ENCODE results near the gene PDXP. TPM values are rescaled to one million over a fixed set of nuclear protein-coding genes. Genes with fewer than 3 reads are reported as not detected.
A peak's percentile ranks its signal among the peaks of the same experiment; 100 is the strongest.
"Not testable (repeated sequence)": the region's sequence is repeated elsewhere in the genome, so short reads cannot be mapped to it uniquely, and the experiment has no call there.

Gene PDXP
- total RNA-seq, 1 donor from 2014 or later = 9.0 TPM

DNA sequence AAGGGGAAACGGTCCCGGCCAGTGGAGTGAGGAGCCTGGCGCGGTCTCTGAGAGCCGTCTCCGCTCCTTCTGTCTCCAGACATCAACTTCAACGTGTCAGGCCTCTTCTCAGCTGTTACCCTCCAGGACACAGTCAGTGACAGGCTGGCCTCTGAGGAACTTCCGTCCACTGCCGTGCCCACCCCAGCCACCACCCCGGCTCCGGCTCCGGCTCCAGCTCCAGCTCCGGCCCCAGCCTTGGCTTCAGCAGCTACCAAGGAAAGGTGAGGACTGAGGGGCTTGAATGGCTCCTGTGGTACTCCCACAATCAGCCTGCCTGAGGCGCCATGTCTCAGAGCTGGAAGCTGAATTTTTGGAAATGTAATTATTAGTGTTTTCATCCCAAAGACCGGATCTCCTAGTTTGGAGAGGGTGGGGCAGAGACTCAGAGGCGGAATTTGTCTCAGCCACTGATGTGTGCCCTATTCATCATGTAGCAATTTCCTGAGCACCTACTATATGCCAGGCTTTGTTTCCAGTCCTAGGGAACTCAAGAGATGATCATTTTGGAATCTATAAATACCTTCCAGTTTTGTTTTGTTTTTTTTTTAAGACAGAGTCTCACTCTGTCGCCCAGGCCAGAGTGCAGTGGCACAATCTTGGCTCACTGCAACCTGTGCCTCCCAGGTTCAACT lies 7.9 kb upstream of the PDXP start:
- no peak for DNase-seq

DNA sequence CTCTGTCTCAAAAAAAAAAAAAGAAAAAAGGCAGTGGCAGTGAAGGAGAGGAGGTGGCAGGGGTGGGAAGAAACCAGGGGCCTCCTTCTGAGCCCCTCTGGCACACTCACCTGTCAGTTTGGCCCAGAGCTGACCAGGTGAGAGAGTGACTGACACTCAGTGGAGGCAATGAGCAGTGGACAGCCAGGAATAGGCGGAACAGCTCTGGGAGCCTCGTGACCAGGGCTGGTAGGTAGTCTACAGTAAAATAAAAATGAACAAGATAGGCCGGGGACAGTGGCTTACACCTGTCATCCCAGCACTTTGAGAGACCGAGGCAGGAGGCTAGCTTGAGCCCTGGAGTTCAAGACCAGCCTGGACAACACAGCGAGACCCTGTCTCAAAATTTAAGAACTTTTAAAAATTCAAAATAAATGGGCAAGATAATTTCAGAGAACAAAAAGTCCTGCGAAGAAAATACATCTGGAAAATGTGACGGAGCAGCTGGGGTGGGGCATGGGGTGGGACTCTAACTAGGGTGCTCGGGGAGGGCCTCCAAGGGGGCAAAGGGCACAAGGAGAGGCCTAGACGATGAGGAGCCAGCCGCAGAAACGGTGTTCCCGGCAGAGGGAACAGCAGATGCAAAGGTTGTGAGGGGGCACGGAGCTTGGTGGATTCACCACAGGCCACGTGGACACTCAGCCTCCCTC lies 3.8 kb upstream of the PDXP start:
- no peak for DNase-seq

DNA sequence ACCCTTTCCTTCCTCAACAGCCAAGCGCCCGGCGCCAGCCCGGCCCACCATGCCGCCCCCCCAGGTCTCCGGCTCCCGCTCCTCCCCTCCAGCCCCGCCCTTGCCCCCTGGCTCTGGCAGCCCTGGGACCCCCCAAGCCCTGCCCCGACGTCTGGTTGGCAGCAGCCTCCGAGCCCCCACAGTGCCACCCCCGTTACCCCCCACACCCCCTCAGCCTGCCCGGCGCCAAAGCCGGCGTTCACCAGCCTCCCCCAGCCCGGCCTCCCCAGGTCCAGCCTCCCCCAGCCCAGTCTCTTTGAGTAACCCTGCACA lies 3.3 kb upstream of the PDXP start:
- DNase-seq = no peak

DNA sequence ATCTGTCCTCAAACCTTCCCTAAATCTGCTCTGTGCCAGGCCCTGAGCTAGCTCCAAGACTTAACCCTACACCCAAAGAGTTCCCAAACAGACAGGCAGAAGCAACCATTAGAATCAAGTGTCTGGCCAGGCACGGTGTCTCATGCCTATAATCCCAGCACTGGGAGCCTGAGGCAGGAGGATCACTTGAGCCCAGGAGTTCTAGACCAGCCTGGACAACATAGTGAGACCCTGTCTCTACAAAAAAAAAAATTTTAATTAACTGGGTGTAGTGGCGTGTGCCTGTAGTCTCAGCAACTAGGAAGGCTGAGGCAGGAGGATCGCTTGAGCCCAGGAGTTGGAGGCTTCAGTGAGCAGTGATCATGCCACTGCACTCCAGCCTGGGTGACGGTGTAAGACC lies 1.9 kb upstream of the PDXP start:
- DNase-seq = not testable (repeated sequence)

DNA sequence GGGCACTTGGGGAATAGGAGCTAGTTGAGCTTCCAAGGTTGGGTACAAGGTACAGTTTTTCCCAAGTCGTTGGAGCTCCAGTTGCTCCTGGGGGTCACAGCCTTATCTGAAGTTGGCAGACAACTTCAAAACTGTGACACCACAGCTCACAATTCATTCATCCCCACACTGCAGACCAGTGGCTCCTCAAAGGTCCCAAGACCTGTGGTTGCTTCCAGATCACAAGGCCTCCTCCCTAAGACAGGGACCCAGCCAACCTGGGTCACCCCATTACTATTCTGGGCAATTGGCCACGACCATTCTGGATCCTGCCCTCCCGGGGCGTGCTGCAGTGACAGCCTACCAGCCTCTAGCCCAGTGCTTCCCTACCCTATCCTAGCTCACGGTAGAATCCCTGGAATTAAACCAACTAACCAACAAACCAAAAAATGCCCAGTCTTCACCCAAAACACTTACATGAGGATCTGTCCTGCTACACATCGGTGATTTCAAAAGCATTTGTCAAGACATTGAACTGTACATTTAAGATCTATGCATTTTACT lies 862 bp upstream of the PDXP start:
- no peak for DNase-seq

DNA sequence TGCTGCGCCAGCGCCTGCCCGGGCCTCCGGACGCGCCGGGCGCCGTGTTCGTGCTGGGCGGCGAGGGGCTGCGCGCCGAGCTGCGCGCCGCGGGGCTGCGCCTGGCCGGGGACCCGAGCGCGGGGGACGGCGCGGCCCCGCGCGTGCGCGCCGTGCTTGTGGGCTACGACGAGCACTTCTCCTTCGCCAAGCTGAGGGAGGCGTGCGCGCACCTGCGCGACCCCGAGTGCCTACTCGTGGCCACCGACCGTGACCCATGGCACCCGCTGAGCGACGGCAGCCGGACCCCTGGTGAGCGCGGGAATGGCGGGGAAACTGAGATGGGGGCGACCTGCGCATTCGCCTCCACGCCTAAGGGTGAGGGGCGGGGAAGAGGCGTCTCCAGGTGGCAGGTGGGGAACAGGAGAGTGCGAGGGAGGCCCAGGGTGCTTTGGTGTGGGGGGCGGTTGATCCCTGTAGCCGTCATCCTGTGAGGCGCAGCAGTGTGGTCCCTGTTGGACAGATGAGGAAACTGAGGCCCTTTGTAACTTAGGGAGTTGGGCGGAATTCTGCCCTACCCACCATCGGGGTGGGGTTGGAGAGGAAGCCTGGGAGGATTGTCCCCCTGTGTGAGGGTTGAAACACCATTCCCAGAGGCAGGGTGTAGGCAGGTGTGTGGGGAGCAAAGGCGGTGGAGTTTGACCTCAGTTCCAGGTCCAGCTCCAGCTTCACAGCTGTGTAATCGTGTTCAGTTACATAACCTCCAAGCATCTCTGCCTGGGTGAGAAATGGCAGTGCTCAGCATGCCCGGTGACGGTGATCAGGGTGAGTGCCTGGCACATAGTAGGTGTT lies 758 bp downstream of the PDXP start:
- DNase-seq = no peak

DNA sequence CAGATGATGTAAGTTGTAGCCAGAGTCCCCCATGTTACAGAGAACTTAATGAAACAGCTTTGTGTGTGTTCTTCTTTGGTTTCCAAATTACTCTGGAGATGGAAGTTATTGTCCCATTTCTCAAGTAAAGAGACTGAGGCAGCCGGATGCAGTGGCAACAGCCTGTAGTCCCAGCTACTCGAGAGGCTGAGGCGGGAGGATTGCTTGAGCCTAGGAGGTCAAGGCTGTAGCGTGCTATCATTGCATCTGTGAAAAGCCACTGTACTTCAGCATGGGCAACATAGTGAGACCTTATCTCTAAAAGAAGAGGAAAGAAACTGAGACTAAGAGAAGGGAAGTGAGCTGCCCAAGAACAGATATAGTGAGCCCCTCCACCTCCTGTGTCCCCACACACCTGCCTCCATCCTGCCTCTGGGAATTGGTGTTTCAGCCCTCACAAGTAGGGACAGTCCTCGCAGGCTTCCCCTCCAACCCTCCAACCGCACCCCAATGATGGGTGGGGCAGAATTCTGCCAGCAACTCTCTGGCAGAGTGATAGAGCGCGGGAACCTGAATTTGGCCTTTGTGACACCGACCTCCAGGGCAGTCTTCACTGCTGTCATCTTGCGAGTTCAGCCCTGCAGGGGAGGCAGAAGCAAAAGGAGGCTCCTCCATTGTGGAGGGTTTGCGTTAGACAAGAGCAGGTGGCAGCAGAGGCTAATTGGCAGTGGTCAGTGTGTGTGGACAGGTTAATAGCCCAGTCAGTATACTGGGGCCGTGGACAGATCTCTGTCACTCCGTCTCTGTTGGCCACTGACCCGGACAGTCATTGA lies 1.6 kb downstream of the PDXP start:
- DNase-seq = no peak

DNA sequence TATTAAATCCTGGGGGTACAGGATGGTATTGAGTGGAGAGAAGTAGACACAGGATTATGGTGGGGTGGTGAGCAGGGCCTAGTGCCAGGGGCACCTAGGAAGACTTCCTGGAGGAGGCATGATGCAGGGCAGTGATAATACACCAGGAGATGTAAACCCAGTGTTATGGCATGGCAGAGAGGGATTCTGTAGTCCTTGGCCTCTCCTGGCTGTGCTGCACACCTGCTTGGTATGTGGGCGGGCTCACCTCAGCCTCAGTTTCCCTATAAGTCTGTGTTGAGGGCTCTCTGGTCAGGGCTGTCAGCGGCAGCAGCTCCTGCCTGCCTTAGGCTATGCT lies 2.2 kb downstream of the PDXP start:
- no peak for DNase-seq

DNA sequence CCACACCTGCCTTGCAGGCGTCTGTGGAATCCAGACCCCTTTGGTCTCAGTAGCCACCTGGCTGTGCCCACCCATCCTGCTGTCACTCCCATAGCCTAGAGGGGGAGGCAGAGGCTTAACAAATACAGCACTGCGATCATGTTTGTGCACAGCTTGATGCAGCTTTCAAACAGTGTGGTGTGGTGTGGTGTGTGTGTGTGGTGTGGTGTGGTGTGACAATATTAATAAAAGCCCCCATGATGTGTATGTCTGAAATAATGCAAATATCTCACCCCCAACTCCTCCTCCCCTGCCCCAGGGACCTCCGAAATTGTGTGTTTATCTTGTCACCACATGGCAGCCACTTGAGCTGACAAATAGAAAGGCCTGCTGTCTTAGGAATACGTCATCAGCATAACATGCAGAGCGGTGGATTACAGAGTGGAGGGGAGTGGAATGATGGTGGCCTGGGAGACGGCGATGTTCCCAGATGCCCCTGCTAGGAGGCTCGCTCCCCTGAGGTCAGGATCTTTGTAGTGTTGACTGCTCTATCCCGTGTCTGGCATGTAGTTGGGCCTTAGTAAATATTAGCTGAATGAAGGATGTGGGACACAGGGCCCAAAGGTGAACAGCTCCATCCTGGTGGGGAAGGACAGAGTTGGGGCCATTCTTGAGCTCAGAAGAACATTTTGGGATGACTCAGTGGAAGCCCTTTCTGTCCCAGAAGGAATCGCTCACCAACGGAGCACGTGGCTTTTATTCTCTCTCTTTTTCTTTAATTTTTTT lies 2.8 kb downstream of the PDXP start:
- peak; percentile 57 for DNase-seq

DNA sequence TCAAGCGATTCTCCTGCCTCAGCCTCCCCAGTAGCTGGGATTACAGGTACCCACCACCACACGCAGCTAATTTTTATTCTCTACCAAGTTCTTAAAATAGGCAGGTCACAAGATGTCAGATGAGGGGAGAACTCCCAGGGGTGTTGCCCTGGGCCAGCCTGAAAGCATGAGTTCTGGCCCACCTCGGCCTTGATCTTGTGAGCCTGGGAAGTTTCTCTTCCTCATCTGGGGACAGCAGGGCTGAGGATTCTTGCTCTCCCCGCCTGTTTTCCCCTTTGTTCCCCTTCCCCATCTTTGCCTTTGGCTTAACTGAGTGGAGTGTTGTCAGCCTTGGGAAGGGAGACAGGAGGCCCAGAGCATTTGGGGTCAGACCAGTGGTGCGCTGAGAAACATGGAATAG lies 3.5 kb downstream of the PDXP start:
- no peak for DNase-seq

DNA sequence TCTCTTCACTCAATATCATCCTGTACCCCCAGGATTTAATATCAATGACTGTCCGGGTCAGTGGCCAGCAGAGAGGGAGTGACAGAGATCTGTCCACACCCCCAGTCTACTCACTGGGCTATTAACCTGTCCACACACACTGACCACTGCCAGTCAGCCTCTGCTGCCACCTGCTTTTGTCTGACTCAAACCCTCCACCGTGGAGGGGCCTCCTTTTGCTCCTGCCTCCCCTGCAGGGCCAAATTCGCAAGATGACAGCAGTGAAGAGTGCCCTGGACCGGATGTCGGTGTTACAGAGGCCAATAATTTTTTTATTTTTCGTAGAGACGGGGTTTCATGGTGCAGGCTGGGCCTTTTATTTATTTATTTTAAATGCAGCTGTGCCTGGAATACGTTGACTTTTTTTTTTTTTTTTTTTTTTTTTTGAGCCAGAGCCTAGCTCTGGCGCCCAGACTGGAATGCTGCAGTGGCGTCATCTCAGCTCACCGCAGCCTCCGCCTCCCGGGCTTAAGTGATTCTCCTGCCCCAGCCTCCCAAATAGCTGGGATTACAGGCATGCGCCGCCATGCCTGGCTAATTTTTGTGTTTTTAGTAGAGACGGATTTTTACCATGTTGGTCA lies 5.1 kb downstream of the PDXP start:
- DNase-seq = no peak

DNA sequence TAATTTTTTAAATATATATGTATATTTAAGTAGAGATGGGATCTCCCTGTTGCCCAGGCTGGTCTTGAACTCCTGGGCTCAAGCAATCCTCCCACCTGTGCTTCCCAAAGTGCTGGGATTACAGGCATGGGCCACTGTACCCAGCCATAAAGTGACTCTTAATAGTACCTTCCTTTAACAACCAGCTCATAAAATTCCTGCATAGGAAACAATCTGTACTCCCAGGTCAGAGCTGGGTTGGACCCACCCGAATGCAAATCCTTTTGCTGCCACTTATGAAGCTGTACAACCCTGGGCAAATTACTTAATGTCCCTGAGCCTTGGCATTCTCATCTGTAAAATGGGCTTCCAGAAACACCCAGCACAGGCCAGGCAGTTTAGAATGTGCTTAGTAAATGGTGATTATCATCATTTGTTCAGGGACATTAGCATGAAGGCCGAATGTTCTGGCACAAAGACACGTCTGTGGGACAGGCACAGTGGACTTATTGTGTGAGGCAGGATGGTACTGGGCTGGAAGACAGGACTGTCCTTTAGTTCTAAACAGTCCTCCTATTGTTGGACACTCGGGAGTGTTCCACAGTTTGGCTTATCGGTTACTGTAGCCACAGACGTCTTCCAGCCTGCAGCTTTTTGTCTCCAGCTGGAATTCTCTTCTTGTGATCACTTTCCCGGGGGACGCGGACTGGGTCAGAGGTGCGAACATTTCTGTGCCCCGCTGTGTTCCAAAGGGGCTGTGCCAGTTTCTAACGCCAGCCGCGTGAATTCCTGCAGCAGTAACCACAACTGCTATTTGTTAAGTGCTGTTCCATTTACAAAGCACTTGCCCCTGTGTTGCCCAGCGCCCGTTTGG lies 6.0 kb downstream of the PDXP start:
- DNase-seq = no peak

DNA sequence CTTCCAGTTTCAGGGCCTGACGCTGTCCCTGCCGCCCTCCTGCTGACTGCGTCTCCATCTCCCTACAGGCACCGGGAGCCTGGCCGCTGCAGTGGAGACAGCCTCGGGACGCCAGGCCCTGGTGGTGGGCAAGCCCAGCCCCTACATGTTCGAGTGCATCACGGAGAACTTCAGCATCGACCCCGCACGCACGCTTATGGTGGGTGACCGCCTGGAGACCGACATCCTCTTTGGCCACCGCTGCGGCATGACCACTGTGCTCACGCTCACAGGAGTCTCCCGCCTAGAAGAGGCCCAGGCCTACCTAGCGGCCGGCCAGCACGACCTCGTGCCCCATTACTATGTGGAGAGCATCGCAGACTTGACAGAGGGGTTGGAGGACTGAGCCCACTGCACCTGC lies 7.0 kb downstream of the PDXP start:
- no peak for DNase-seq

DNA sequence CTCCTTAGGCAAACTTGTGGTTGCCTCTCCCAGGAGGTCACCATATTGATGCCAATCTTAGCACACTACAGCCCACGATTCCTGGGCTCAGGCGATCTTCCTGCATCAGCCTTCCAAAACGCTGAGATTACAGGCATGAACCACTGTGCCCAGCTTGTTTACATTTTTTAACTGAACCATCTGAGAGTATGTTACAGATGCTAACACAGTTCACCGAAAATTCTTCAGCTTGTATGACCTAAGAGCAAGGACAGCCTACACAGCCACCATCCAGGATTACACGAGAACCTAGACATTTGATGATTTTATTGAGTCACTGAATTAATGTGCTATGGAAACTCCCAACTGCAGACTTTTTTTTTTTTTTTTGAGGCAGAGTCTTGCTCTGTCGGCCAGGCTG lies 11.1 kb downstream of the PDXP start:
- DNase-seq = no peak

DNA sequence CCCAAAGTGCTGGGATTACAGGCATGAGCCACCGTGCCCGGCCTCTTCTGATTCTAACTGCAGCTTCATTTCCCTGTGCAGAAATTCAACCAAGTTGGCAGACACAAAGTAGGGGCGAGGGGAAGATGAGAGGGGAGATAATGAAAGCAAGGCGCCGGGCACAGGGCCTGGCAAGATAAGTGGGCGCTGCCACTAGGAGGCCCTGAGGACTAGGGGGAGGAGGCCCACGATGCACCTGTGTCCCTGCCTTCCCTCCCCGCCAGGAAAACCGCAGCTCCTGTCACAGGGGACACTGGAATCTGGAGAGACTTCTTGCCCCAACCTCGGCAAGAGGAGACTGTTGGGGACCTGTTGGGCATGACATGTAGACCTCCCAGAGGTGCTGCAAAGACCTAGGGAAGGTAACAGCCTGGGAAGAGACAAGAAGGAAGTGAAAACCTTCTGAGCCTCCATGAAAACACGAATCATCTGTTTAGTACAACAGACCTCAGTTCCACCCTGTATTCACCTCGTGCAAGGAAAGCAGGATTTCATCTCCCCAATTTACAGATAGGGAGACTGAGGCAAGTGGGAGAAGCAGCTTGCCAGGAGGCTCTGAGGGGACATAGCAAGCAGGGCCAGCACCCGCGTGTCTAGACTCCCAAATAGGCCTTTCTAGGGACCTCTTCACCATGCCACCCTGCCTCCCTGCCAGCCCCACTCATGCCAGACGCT lies 13.8 kb downstream of the PDXP start:
- DNase-seq = no peak

DNA sequence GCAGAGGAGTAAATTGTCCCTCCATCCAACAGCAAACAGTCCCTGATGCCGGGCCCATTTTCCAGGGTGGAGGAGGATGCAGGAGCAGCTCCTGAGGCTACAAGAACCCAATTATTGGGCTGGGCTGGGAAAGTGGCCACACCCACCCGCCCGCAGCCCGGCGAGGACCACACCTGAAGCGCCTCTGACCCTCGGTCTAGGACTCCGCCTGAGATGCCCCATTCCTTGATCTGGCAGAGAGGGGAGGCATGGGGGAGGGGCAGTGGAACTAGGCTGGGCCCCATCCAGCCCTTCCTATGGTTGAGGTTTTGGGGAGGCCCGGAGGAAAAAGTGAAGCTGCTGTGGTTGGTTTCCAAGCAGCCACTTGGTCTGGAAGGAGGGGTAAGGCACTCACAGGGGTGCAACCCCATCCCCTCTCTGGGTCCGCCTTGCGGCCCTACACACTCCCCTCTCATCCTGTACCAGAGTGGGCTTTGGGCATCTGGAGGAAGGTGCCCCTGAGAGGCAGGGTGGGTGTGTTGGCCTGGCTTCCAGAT lies 14.5 kb downstream of the PDXP start:
- DNase-seq = no peak

DNA sequence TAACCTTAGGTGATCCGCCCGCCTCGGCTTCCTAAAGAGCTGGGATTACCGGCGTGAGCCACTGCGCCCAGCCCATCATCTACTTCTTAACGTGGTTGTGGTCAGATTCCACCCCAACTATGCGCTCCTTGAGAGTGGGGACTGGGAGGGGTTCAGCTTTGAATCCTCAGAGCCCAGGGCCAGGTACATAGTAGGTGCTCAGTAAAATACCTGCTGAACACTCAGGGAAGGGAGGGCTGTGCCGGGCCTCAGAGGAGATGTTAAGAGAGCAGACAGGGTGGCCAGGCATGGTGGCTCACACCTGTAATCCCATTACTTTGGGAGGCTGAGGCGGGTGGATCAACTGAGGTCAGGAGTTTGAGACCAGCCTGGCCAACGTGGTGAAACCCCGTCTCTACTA lies 15.7 kb downstream of the PDXP start:
- DNase-seq = no peak

DNA sequence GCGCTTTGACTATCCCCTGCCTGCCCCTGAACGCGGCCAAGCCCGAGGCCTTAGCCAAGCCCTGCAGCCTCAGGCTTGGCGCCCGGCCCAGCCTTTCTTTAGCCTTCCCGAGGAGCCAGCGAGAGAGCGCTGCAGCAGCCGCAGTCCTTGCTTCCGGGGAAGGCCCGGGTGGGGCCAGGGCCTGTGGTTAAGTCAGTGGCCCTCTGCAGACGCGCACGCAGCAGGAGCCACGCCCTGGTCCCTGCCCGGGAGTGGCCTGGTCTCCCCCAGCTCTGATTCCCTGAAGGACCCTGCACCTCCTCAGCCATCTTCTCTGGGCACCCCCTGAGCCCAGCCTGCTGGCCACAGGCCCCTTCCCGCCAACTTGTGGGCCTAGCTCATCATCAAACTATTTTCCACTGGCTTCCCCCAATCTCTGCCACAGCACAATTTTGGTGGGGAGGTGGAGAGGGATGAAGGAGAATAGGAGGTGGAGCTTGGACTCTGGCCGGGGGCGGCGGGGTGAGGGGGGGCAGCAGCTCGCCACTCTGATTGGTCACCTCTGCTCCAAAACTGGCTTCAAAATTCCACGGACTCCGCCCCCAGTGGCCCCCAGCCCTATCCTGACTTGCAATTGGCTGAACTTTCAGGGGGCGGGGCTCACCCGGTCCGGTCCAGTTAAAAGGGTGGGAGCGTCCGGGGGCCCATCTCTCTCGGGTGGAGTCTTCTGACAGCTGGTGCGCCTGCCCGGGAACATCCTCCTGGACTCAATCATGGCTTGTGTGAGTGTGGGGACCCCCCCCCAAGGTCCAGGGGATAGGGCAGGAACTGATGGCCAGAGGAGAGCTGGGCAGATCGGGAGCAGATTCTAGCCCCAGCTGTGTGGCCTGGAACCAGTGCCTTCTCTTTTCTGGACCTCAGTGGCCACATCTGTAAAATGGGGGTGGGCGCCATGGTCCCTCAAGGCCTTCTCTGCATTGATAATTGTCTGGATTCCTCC lies 16.7 kb downstream of the PDXP start, which contains the start of gene LGALS1:
LGALS1 (plus strand) TSS at position 686 of the 979 bp plus-strand sequence; CDS start at position 753, 67 bp downstream.
- peak; percentile 93 for DNase-seq
